Measurements from ENCODE around the gene ACTR1B. TPM values are rescaled to one million over a fixed set of nuclear protein-coding genes. Genes with fewer than 3 reads are reported as not detected.

The ACTR1B gene
- polyA plus RNA-seq, 3 donors: 8.9 to 64.4 (median 9.9) TPM

DNA sequence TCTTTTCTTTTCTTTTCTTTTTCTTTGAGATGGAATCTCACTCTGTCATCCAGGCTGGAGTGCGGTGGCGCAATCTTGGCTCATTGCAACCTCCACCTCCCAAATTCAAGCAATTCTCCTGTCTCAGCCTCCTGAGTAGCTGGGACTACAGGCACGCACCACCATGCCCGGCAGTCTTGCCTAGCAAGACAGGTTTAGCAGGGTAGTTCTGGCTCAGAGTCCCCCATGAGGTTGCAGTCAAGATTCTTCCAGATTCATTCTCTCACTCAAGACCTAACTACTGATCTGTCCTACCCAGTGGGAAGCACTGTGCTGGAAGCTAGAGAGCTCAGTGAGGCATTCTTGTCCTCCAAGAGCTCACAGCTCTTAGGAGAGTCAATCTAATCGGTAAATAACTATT, 31.9 kb upstream of the ACTR1B start:
- H3K36me3 ChIP-seq (replicated peaks in 1 of 2; ENCODE audit: control insufficient read depth in 1 of 2, insufficient read depth in 2 of 2, low read length in 2 of 2): no peaks in the 10 kb centered on the region
- peaks cover 0 to 4% of the 10 kb centered on the region in 2 donors for H3K4me1 ChIP-seq (ENCODE audit: control insufficient read depth in 1 of 2, insufficient read depth in 2 of 2, low read length in 2 of 2)
- Mint-ChIP-seq H3K4me1 (peaks cover 17% of the 10 kb centered on the region), H3K36me3 (no peaks in the 10 kb centered on the region), H3K27ac (no peak overlapping the region), H3K27me3 (ENCODE audit: low read depth in 3 of 3) (peaks cover 3 to 8% (median 4%) of the 10 kb centered on the region in 3 donors), H3K9me3 (peaks cover 0 to 3% (median 0%) of the 10 kb centered on the region in 7 donors), H3K4me3 (no peak overlapping the region)
- no peaks in the 10 kb centered on the region for H4K20me1 ChIP-seq (ENCODE audit: insufficient read depth, low read length)
- no peaks in the 10 kb centered on the region for H3K9me3 ChIP-seq (replicated peaks in 1 of 2; ENCODE audit: control insufficient read depth in 1 of 2, insufficient read depth in 1 of 2, low read length in 2 of 2)
- H3K27ac ChIP-seq (ENCODE audit: low read depth in 1 of 2, low read length in 2 of 2): no peak overlapping the region
- no peak overlapping the region for H3K4me3 ChIP-seq (replicated peaks in 1 of 3; ENCODE audit: low read depth in 2 of 3, low read length in 3 of 3)
- TF ChIP-seq CTCF (IDR thresholded peaks at IDR 0.05): no peak
- no peaks in the 10 kb centered on the region for H3K27me3 ChIP-seq (ENCODE audit: control insufficient read depth in 2 of 2, insufficient read depth in 2 of 2, low read length in 2 of 2)
- no peak overlapping the region for H3K9ac ChIP-seq (ENCODE audit: insufficient read depth, low read length, poor library complexity, severe bottlenecking)
- H3K79me2 ChIP-seq (ENCODE audit: insufficient read depth, low read length): no peaks in the 10 kb centered on the region
- no peak overlapping the region for H2AFZ ChIP-seq (ENCODE audit: insufficient read depth, low read depth, low read length, poor library complexity, severe bottlenecking)
- 100% methylated on average over 1 of the region's 5 CpGs for WGBS (ENCODE audit: insufficient coverage)
- no peak overlapping the region for H3K4me2 ChIP-seq (replicated peaks; ENCODE audit: extremely low read depth, low read length, poor library complexity, severe bottlenecking)
- intact Hi-C loops (cut with micrococcal nuclease): loop anchor here in 1 of 2 donors (2.0 kb wide), 1 partner anchor 105 kb away; no protein-coding TSS in a partner anchor
- no peak for DNase-seq

GRCh38 chr2:97693476-97693875, 29.6 kb upstream of the ACTR1B start:
- Histone ChIP-seq H3K9ac (ENCODE audit: insufficient read depth, low read length, poor library complexity, severe bottlenecking) (no peak overlapping the region), H3K79me2 (ENCODE audit: insufficient read depth, low read length) (no peaks in the 10 kb centered on the region), H3K27me3 (ENCODE audit: control insufficient read depth in 2 of 2, insufficient read depth in 2 of 2, low read length in 2 of 2) (no peaks in the 10 kb centered on the region), H3K27ac (ENCODE audit: low read depth in 1 of 2, low read length in 2 of 2) (no peak overlapping the region), H3K36me3 (replicated peaks in 1 of 2; ENCODE audit: control insufficient read depth in 1 of 2, insufficient read depth in 2 of 2, low read length in 2 of 2) (no peaks in the 10 kb centered on the region), H3K4me1 (ENCODE audit: control insufficient read depth in 1 of 2, insufficient read depth in 2 of 2, low read length in 2 of 2) (peaks cover 0 to 4% of the 10 kb centered on the region in 2 donors), H3K4me2 (replicated peaks; ENCODE audit: extremely low read depth, low read length, poor library complexity, severe bottlenecking) (no peak overlapping the region), H4K20me1 (ENCODE audit: insufficient read depth, low read length) (no peaks in the 10 kb centered on the region), H3K4me3 (replicated peaks in 1 of 3; ENCODE audit: low read depth in 2 of 3, low read length in 3 of 3) (no peak overlapping the region), H3K9me3 (replicated peaks in 1 of 2; ENCODE audit: control insufficient read depth in 1 of 2, insufficient read depth in 1 of 2, low read length in 2 of 2) (no peaks in the 10 kb centered on the region), H2AFZ (ENCODE audit: insufficient read depth, low read depth, low read length, poor library complexity, severe bottlenecking) (no peak overlapping the region)
- Mint-ChIP-seq H3K36me3 (no peaks in the 10 kb centered on the region), H3K4me1 (peaks cover 14% of the 10 kb centered on the region), H3K27me3 (ENCODE audit: low read depth in 3 of 3) (peaks cover 1 to 8% (median 4%) of the 10 kb centered on the region in 3 donors), H3K4me3 (no peak overlapping the region), H3K9me3 (peaks cover 0 to 3% (median 0%) of the 10 kb centered on the region in 7 donors), H3K27ac (no peak overlapping the region)
- DNase-seq: no peak
- intact Hi-C loops (cut with micrococcal nuclease): no loop called here
- no peak for TF ChIP-seq CTCF (IDR thresholded peaks at IDR 0.05)
